OCI-LY1 (cell line): ENCODE results near the gene MTMR1.
A peak's percentile ranks its signal among the peaks of the same experiment; 100 is the strongest.

Experiments used
- H2AFZ ChIP-seq: fragments of 200-600 bp; sonication (generic), shearing (Covaris generic); 2 replicates; pipeline ENCODE4 v1.6.0; 2014; ENCODE audit warnings: antibody characterized with exemption, mild to moderate bottlenecking, low read length
- H3F3A ChIP-seq: fragments of 200-600 bp; sonication (generic), shearing (Covaris generic); 2 replicates; pipeline ENCODE4 v1.6.0; 2014; ENCODE audit warnings: mild to moderate bottlenecking, antibody characterized with exemption, low read length, moderate library complexity; ENCODE audit not compliant: insufficient read depth
- H3K27ac ChIP-seq: fragments of 200-600 bp; sonication (generic); 2 replicates; pipeline ENCODE4 v1.5.1; 2014; ENCODE audit warnings: low read length, mixed run types, mild to moderate bottlenecking, low read depth; ENCODE audit not compliant: poor library complexity, severe bottlenecking
- H3K27me3 ChIP-seq: fragments of 200-600 bp; sonication (generic); 2 replicates; pipeline ENCODE4 v1.6.0; 2014; ENCODE audit warnings: antibody characterized with exemption, mild to moderate bottlenecking, low read length, moderate library complexity; ENCODE audit not compliant: insufficient read depth
- H3K36me3 ChIP-seq: fragments of 200-600 bp; sonication (generic); 2 replicates; pipeline ENCODE4 v1.6.1; 2014; ENCODE audit warnings: mild to moderate bottlenecking, antibody characterized with exemption, low read length, moderate library complexity, mixed read lengths; ENCODE audit not compliant: insufficient read depth
- H3K4me1 ChIP-seq: fragments of 200-600 bp; sonication (generic); 2 replicates; pipeline ENCODE4 v1.5.1; 2014; ENCODE audit warnings: mild to moderate bottlenecking, low read length, moderate library complexity; ENCODE audit not compliant: insufficient read depth, severe bottlenecking
- H3K4me2 ChIP-seq: fragments of 200-600 bp; sonication (generic), shearing (Covaris generic); 2 replicates; pipeline ENCODE4 v1.6.1; 2014; ENCODE audit warnings: low read length
- H3K4me3 ChIP-seq: fragments of 200-600 bp; sonication (generic); 2 replicates; pipeline ENCODE4 v1.5.1; 2014; ENCODE audit warnings: low read length, low read depth, mild to moderate bottlenecking, mixed read lengths; ENCODE audit not compliant: poor library complexity, severe bottlenecking
- H3K79me2 ChIP-seq: fragments of 200-600 bp; shearing (Covaris generic); 2 replicates; pipeline ENCODE4 v1.6.1; 2016; ENCODE audit warnings: mixed run types, low read length, mixed read lengths; ENCODE audit not compliant: insufficient read depth
- H3K9ac ChIP-seq: fragments of 200-600 bp; sonication (generic), shearing (Covaris generic); 2 replicates; pipeline ENCODE4 v1.6.1; 2014; ENCODE audit warnings: mild to moderate bottlenecking, low read length, mixed read lengths
- H3K9me2 ChIP-seq: fragments of 200-600 bp; sonication (generic), shearing (Covaris generic); 2 replicates; pipeline ENCODE4 v1.6.1; 2014; ENCODE audit warnings: low read depth, mild to moderate bottlenecking, low read length, mixed read lengths
- H3K9me3 ChIP-seq: fragments of 200-600 bp; shearing (Covaris generic); 2 replicates; pipeline ENCODE4 v1.6.1; 2014; ENCODE audit warnings: low read length, mixed read lengths
- H4K20me1 ChIP-seq: fragments of 200-600 bp; sonication (generic), shearing (Covaris generic); 2 replicates; pipeline ENCODE4 v1.6.0; 2016; ENCODE audit warnings: mild to moderate bottlenecking, low read length; ENCODE audit not compliant: insufficient read depth
- EZH2 ChIP-seq: fragments of 200-600 bp; sonication (generic), shearing (Covaris generic); IDR thresholded peaks from 2 replicates; pipeline ENCODE4 v1.8.0; 2017; ENCODE audit warnings: borderline replicate concordance, mixed run types, mild to moderate bottlenecking, antibody characterized with exemption, low read length, moderate library complexity, mixed read lengths
- TF ChIP-seq, protein P1 (sequence below): fragments of 200-600 bp; sonication (generic), shearing (Covaris generic); IDR thresholded peaks from 2 replicates; pipeline ENCODE4 v1.5.1; 2017; ENCODE audit warnings: mild to moderate bottlenecking, antibody characterized with exemption, low read length, moderate library complexity, mixed read lengths

The MTMR1 gene

DNA sequence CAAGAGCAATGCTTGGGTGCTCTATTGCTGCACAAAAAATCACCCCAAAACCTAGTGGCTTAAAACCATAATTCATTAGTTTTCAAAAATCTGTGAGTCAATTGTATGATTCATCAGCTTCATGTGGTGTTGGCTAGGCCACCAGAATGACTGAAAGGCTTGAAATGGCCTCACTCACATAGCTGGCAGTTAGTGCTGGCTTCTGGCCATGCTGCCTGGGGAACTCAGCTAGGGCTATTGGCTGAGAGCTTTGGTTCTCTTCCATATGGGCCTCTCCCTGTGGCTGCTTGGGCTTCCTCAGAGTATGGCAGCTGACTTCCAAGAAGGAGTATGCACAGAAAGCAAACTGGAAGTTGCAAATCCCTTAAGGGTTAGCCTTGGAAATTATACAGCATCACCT is 3.1 kb upstream of the MTMR1 start:
- no peaks in the 10 kb centered on the region for H3F3A ChIP-seq
- no peak overlapping the region for H2AFZ ChIP-seq
- H3K9me2 ChIP-seq, result no peaks in the 10 kb centered on the region
- H3K4me3 ChIP-seq, result no peak overlapping the region
- H3K27me3 ChIP-seq, result no peaks in the 10 kb centered on the region
- no peaks in the 10 kb centered on the region for H3K36me3 ChIP-seq
- no peaks in the 10 kb centered on the region for H4K20me1 ChIP-seq
- peaks cover 24% of the 10 kb centered on the region for H3K4me1 ChIP-seq
- H3K27ac ChIP-seq, result no peak overlapping the region
- no peaks in the 10 kb centered on the region for H3K79me2 ChIP-seq
- TF ChIP-seq, protein P1, sequence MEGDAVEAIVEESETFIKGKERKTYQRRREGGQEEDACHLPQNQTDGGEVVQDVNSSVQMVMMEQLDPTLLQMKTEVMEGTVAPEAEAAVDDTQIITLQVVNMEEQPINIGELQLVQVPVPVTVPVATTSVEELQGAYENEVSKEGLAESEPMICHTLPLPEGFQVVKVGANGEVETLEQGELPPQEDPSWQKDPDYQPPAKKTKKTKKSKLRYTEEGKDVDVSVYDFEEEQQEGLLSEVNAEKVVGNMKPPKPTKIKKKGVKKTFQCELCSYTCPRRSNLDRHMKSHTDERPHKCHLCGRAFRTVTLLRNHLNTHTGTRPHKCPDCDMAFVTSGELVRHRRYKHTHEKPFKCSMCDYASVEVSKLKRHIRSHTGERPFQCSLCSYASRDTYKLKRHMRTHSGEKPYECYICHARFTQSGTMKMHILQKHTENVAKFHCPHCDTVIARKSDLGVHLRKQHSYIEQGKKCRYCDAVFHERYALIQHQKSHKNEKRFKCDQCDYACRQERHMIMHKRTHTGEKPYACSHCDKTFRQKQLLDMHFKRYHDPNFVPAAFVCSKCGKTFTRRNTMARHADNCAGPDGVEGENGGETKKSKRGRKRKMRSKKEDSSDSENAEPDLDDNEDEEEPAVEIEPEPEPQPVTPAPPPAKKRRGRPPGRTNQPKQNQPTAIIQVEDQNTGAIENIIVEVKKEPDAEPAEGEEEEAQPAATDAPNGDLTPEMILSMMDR, result no peak
- no peak for TF ChIP-seq EZH2
- no peaks in the 10 kb centered on the region for H3K9me3 ChIP-seq
- H3K4me2 ChIP-seq, result no peak overlapping the region
- H3K9ac ChIP-seq, result no peak overlapping the region

DNA sequence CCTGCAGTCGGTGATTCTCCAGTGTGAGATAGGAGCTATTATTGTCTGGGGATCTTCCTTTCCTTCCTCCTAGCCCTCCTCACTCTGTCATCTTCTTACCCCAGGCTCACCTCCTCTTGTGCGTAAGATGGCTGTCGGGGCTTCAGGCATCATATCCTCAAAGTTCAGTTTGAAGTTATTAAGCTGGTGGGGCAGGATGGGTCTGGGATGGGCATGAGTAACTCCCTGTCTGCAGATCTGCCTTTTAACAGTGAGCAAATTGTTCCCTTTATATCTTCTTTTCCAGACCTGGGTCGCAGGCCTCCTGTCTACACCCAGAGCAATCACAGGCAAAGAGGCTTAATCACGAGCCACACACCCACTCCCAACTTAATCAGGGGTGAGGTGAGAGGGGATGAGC is 900 bp upstream of the MTMR1 start:
- Histone ChIP-seq H3K4me3 (peak overlapping the region; percentile 84), H3K27ac (peak overlapping the region; percentile 84), H3K4me1 (peaks cover 46% of the 10 kb centered on the region), H3F3A (no peaks in the 10 kb centered on the region), H4K20me1 (no peaks in the 10 kb centered on the region), H3K27me3 (no peaks in the 10 kb centered on the region), H3K9me2 (no peaks in the 10 kb centered on the region), H3K9ac (peak overlapping the region; percentile 95), H2AFZ (no peak overlapping the region), H3K36me3 (no peaks in the 10 kb centered on the region), H3K9me3 (no peaks in the 10 kb centered on the region), H3K79me2 (peaks cover 5% of the 10 kb centered on the region), H3K4me2 (peak overlapping the region; percentile 94)
- TF ChIP-seq, protein P1, result no peak
- TF ChIP-seq EZH2, result no peak

- no peaks in the 10 kb centered on the region for H3K9me2 ChIP-seq
- no peaks in the 10 kb centered on the region for H3K9me3 ChIP-seq
- peak overlapping the region; percentile 73 for H3K4me3 ChIP-seq
- H3K27ac ChIP-seq, result peak overlapping the region; percentile 98
- H3K4me1 ChIP-seq, result peaks cover 56% of the 10 kb centered on the region
- H3K9ac ChIP-seq, result peak overlapping the region; percentile 89
- no peak overlapping the region for H2AFZ ChIP-seq
- H3K27me3 ChIP-seq, result no peaks in the 10 kb centered on the region
- peaks cover 17% of the 10 kb centered on the region for H3K79me2 ChIP-seq
- no peaks in the 10 kb centered on the region for H4K20me1 ChIP-seq
- H3K36me3 ChIP-seq, result peaks cover 2% of the 10 kb centered on the region; the same call in 1 of the 2 replicates
- H3F3A ChIP-seq, result no peaks in the 10 kb centered on the region
- TF ChIP-seq, protein P1, result no peak
- TF ChIP-seq EZH2, result no peak
- peak overlapping the region; percentile 86 for H3K4me2 ChIP-seq
Measured at GRCh38 chrX:150693725-150694574, 754 bp downstream of the MTMR1 start.
